ENCODE measurements around the gene IKBKG. TPM values are rescaled to one million over a fixed set of nuclear protein-coding genes. Genes with fewer than 3 reads are reported as not detected.

The IKBKG gene
- total RNA-seq, 1 experiment from 2014 or later, result 30.4 TPM

DNA sequence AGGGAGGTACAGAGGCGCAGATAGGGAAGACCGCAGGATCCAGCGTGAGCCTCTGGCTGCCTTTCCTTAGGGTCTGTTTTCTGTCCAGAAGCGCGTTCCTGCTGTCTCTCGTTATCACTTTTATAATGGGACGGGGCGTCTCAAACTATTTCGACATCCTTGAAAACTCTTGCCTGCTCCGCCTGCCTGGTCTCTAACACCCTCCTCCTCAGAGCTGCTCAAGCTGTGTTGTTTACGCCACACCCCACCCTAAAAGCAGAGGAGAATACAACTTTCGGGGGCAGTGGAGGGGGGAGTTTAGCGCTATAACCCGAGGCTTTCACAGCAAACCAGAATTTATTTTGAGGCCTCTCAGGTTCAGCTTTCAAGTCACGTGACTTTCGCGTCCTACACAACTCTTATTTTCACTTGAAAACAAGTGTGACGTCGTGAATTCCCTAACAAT is 30.7 kb upstream of the IKBKG start:
- intact Hi-C loops (cut with micrococcal nuclease; ENCODE audit: unreplicated experiment), result no loop called here
- H3K9me3 ChIP-seq (ENCODE audit: low read depth, low read length, poor library complexity, severe bottlenecking), result no peaks in the 10 kb centered on the region
- no peak for DNase-seq (ENCODE audit: low spot score)
- peak overlapping the region; percentile 71 for H3K4me3 ChIP-seq (ENCODE audit: low read depth, low read length, poor library complexity, severe bottlenecking)
- H3K4me1 ChIP-seq (ENCODE audit: insufficient read depth, low read length, poor library complexity, severe bottlenecking), result no peaks in the 10 kb centered on the region
- H3K27ac ChIP-seq (ENCODE audit: low read depth, low read length, poor library complexity, severe bottlenecking), result peak overlapping the region; percentile 79
- CTCF ChIA-PET, result interaction anchor here (0.8 to 1.3 kb wide), 2 partner anchors 10 to 11 kb away, joined by 3 read pairs; no protein-coding TSS in a partner anchor
- no peaks in the 10 kb centered on the region for H3K36me3 ChIP-seq (ENCODE audit: insufficient read depth, low read length, poor library complexity, severe bottlenecking)
- BruUV-seq (replicated peaks), result no TSS peak
- H3K27me3 ChIP-seq (replicated peaks; ENCODE audit: insufficient read depth, low read depth, low read length, poor library complexity), result no peaks in the 10 kb centered on the region
- TF ChIP-seq, protein P1, sequence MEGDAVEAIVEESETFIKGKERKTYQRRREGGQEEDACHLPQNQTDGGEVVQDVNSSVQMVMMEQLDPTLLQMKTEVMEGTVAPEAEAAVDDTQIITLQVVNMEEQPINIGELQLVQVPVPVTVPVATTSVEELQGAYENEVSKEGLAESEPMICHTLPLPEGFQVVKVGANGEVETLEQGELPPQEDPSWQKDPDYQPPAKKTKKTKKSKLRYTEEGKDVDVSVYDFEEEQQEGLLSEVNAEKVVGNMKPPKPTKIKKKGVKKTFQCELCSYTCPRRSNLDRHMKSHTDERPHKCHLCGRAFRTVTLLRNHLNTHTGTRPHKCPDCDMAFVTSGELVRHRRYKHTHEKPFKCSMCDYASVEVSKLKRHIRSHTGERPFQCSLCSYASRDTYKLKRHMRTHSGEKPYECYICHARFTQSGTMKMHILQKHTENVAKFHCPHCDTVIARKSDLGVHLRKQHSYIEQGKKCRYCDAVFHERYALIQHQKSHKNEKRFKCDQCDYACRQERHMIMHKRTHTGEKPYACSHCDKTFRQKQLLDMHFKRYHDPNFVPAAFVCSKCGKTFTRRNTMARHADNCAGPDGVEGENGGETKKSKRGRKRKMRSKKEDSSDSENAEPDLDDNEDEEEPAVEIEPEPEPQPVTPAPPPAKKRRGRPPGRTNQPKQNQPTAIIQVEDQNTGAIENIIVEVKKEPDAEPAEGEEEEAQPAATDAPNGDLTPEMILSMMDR (conservative IDR thresholded peaks at IDR 0.05; ENCODE audit: low read depth, low read length), result no peak
- TF ChIP-seq EZH2 (IDR thresholded peaks at IDR 0.05; ENCODE audit: borderline replicate concordance, low read depth, low read length, poor library complexity, severe bottlenecking), result no peak
- POLR2A ChIA-PET (ENCODE audit: low non-redundant PET), result no interaction called here

GRCh38 chrX:154517101-154517781 is 30.2 kb upstream of the IKBKG start:
- TF ChIP-seq, protein P1 (conservative IDR thresholded peaks at IDR 0.05; ENCODE audit: low read depth, low read length), result no peak
- no peak for TF ChIP-seq EZH2 (IDR thresholded peaks at IDR 0.05; ENCODE audit: borderline replicate concordance, low read depth, low read length, poor library complexity, severe bottlenecking)
- intact Hi-C loops (cut with micrococcal nuclease; ENCODE audit: unreplicated experiment), result no loop called here
- peak overlapping the region; percentile 79 for H3K27ac ChIP-seq (ENCODE audit: low read depth, low read length, poor library complexity, severe bottlenecking)
- BruUV-seq (replicated peaks), result no TSS peak
- H3K27me3 ChIP-seq (replicated peaks; ENCODE audit: insufficient read depth, low read depth, low read length, poor library complexity), result no peaks in the 10 kb centered on the region
- no peak for DNase-seq (ENCODE audit: low spot score)
- peak overlapping the region; percentile 71 for H3K4me3 ChIP-seq (ENCODE audit: low read depth, low read length, poor library complexity, severe bottlenecking)
- no peaks in the 10 kb centered on the region for H3K9me3 ChIP-seq (ENCODE audit: low read depth, low read length, poor library complexity, severe bottlenecking)
- no peaks in the 10 kb centered on the region for H3K4me1 ChIP-seq (ENCODE audit: insufficient read depth, low read length, poor library complexity, severe bottlenecking)
- H3K36me3 ChIP-seq (ENCODE audit: insufficient read depth, low read length, poor library complexity, severe bottlenecking), result no peaks in the 10 kb centered on the region
- ChIA-PET CTCF (interaction anchor here (0.8 kb wide), 1 partner anchor 10 kb away, joined by 3 read pairs; no protein-coding TSS in a partner anchor), POLR2A (ENCODE audit: low non-redundant PET) (no interaction called here)

DNA sequence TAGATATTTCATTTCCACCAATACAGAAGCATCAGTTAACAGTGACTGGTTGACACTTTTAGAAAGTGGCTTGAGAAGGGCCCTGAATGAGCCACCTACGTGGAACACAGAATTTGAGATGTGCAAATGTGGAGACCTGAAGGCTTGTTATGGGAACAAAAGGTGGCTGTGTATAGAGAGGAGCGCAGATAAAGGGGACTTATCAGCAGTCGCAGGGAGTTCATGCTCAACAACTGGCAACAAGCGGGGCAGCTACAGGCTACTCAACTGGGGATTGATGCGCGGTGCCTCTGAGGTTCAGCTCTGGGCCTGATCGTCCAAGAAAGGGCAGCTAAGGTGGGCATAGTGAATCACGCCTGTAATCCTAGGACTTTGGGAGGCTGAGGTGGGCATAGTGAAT is 28.0 kb upstream of the IKBKG start:
- intact Hi-C loops (cut with micrococcal nuclease; ENCODE audit: unreplicated experiment), result no loop called here

More for the DNA sequence above, 28.0 kb upstream of the IKBKG start:
- POLR2A ChIA-PET (ENCODE audit: low non-redundant PET), result no interaction called here
- Histone ChIP-seq H3K4me1 (ENCODE audit: insufficient read depth, low read length, poor library complexity, severe bottlenecking) (no peaks in the 10 kb centered on the region), H3K9me3 (ENCODE audit: low read depth, low read length, poor library complexity, severe bottlenecking) (no peaks in the 10 kb centered on the region), H3K4me3 (ENCODE audit: low read depth, low read length, poor library complexity, severe bottlenecking) (no peak overlapping the region), H3K27me3 (replicated peaks; ENCODE audit: insufficient read depth, low read depth, low read length, poor library complexity) (no peaks in the 10 kb centered on the region), H3K27ac (ENCODE audit: low read depth, low read length, poor library complexity, severe bottlenecking) (no peak overlapping the region), H3K36me3 (ENCODE audit: insufficient read depth, low read length, poor library complexity, severe bottlenecking) (no peaks in the 10 kb centered on the region)
- no peak for DNase-seq (ENCODE audit: low spot score)
- TF ChIP-seq, protein P1 (conservative IDR thresholded peaks at IDR 0.05; ENCODE audit: low read depth, low read length), result no peak
- TF ChIP-seq EZH2 (IDR thresholded peaks at IDR 0.05; ENCODE audit: borderline replicate concordance, low read depth, low read length, poor library complexity, severe bottlenecking), result no peak
- CTCF ChIA-PET, result no interaction called here
- BruUV-seq (replicated peaks), result no TSS peak

All from A673 (cell line).